Activated CD8-positive, alpha-beta memory T cell treated with anti-CD3 and anti-CD28 coated beads, Interleukin-2, amount 50 U/mL, for 24 hours (primary cell): ENCODE results near the gene UBA52.
"Not testable (repeated sequence)": the region's sequence is repeated elsewhere in the genome, so short reads cannot be mapped to it uniquely, and the experiment has no call there.

Source experiments
- DNase-seq: peaks from one replicate; pipeline ENCODE4 v3.0.0-alpha.2; 2020; ENCODE audit errors: extremely low read depth

Gene UBA52

DNA sequence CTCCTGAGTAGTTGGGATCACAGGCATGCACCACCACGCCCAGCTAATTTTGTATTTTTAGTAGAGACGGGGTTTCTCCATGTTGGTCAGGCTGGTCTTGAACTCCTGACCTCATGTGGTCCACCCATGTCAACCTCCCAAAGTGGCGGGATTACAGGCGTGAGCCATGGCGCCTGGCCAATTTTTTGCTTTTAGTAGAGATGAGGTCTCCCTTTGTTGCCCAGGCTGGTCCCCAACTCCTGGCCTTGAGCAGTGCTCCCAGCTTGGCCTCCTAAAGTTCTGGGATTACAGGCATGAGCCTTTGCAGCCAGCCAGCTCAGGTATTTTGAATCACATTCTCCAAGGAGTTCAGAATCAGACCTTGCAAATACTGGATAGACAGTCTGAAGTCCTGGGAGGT is 21.1 kb downstream of the UBA52 start:
- not testable (repeated sequence) for DNase-seq

DNA sequence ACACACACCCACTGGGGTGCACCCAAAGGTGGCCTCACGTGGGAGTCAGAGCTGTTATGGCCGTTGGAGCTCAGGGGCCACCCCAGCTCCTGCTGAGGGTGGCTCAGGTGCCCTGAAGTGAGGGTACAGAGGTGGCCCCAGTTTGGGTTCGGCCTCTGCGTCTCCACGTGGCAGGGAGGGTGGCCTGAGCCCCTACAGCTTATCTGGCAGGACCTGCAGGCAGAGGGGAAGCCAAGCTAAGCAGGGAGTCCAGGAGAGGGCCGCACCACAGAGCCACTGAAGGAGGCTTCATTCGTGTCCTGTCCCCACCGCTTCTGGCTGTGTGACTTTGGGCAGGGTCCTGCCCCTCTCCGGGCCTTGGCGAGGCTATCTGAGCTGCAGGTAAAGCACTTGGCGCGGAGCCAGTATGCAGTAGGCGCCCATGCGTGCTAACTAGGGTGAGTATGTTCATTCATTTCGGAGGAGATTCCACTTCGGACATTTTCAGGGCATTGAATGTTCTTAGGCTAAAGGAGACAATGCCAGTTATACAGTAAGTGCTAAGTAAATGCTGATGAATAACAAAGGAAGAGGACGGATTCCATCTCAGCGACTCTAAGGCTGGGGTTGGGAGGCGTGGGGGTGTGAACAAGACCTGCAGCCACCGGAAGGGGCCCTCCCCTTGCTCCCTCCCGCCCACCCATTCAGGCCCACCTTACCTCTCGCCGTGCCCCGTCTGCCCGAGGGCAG is 21.9 kb downstream of the UBA52 start:
- DNase-seq = no peak

DNA sequence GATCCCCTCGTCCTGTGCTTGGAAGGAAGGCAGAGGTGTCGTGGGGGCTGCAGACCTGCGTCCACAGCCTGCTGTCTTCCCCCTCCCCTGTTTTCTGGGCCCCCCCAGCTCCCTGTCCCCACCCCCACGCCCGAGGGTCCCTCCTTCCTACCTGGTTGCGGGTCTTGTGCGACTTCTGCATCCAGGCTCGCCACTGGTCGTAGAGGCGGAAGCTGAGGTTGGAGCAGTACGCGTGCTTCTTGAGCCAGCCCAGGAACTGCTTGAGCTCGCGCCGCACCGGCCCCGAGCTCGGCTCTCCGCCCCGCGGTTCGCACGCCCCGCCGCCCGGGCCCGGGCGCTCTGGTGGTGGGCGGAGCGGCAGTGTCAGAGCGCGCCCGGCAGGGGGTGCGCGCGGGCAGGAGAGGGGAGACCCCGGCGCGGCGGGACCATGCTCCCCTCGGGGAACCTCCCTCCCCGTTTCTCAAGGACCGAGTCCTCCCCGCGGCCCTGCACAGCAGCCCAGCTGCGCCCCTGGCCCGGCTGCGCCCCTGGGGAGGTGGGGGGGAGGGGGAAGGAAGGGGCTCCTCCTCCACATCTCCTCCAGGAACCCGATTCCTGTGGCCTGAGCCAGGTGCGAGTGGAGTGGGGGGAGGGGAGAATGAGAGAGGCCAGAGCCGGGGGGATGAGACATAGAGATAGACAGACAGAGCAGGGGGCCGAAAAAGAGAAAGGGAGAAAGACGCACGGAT is 22.6 kb downstream of the UBA52 start:
- DNase-seq = peak; percentile 29

DNA sequence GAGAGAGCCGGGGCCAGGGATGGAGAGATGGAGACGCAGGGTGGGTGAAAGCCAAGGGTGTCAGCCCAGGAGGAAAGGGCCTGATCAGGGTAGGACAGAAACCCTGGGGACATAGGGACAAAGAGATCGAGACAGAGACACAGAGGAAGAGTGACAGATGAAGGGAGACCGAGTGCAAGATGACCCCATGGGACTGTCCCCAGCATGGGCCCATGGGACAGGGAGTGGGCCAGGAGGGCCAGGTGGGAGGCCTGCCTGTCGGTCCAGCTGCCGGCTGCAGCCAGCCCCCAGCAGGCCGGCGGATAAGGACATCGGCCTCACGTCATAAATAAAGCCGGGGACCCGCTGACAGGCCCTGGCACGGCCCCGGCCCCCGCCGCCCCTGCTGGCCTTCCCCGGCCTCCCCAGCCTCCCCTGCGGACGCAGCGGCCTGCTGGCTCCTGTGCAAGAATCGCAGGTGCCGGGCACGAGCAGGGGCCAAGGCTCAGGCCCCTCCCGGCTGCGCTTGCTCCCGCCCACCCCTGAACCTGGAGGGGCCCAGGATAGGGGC is 23.2 kb downstream of the UBA52 start:
- no peak for DNase-seq

DNA sequence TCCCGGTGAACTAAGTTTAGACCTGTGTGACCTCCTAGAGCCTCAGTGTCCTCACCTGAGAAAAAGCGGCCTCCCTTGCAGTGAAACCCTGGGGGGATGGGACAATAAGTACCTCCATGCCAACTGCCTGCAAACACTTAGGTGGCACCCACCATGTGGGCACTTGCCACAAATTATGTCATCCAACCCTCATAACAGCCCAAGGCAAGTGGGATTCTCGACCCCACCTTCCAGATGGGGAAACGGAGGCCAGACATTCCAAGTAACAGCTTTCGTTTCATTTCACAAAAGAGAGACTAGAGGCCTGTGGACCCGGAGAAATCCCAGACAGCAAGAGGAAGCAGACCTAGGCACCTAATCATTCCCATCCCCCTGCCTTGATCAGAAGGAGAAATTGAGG is 23.8 kb downstream of the UBA52 start:
- DNase-seq = no peak

DNA sequence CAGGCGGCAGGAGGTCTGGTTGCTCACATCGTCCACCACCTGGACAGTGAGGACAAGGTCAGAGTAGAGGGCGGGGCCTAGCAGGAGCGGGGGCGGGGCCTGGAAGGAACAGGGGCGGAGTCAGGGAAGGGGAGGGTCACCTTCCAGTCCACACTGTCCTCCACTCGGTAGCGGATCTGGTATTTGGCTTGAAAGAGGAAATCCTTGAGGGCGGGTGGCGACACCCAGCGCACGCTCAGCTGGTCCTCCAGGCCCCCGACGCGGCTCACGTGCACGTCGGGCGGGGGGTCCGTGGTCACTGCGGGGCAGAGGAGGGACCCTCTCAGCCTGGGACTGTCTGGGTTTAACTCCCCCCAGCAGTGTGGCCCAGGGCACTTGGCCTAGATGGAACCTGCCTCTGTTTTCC is 25.1 kb downstream of the UBA52 start:
- DNase-seq = no peak

DNA sequence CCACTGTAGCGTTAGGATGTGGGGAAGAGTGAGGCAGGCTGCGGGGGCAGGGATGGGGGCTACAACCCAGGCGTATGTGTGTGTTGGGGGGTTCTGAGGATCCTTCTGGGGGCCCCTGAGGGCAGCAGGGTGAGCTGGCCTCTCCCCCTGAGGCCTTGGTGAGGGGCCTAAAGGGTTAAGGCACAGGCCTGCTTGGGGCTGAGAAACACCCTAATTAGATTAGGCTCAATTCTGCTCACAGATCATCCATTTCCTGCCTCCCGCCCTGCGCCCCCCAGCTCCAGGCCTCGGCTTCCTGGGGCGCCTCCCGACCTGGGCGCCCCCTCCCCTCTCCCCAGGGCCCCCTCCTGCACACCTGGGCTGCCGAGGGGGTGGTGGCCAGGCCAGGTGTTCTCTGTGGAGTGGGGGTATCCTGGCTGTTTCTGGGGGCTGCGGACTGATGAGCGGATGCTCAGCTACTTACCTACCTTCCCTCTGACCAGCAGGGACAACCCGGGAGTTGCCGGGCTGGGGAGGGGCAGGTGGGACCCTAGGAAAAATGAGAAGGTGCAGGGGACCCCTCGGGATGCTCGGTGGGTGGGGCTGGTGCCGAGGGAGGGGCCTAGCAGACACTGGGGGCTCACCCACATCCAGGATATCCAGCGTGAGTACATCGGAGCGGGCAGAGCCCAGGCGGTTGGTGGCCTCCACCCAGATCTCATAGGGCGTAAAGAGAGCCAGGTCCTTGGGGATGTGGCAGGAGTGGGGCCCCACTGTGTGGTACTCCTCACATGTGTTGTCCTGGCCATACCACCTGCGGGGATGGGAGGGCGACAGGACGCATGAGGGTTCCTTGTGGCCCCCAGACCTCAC is 26.4 kb downstream of the UBA52 start:
- DNase-seq = no peak

DNA sequence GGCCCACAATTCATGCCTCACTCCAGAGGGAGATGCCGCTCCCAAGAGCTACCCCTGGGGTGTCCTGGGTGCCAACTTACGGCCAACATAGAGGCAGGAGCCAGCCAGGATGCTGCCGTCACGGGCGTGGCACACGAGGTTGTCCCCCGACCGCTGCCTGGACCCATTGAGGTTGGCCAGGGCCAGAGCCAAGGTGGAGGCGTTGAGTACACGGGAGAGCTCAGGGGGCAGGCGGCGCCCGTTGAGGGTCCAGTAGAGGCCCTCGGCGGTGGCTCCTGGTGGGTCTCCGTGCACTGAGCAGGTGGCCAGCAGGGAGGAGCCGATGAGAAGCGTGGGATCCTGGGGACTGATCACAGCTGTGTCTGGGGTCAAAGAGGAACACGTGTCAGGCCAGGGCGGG is 27.8 kb downstream of the UBA52 start:
- DNase-seq = no peak

DNA sequence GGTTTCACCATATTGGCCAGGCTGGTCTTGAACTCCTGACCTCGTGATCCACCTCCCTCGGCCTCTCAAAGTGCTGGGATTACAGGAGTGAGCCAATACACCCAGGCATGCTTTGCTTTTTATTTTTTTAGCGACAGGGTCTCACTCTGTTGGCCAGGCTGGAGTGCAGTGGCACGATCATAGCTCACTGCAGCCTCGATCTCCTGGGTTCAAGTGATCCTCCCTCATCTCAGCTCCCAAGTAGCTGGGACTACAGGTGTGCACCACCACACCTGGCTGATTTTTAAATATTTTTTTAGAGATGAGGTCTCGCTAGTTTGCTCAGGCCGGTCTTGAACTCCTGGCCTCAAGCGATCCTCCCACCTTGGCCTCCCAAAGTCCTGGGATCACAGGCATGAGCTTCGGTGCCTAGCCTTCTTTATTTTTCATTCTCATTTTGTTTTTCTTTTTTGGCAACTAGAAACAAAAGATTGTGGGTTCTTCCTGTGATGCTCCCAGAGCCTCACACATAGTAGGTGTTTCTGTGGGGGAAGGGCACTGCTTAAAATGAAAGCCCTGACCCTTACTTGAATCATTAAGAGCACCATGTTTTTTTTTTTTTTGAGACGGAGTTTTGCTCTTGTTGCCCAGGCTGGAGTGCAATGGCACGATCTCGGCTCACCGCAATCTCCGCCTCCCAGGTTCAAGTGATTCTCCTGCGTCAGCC is 29.2 kb downstream of the UBA52 start:
- DNase-seq = not testable (repeated sequence)

DNA sequence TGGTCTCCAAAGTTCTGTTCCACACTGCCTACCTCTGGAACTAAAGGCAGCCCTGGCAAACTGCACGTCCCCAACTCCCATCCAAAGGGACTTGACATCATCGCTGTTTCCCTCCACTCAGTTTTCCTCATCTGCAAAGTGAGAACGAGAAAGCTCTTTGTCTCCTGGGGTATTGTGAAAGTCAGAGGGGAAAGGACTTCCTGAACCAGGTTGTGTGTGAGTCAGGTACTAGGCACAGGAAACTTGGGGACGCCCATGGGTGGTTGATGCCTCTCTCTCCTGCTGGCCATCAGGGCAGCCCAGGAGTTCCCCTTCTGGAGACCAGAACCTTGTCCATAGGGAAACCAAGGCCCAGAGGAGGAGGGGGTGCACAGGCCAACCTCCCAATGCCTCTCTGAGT is 30.2 kb downstream of the UBA52 start:
- no peak for DNase-seq

DNA sequence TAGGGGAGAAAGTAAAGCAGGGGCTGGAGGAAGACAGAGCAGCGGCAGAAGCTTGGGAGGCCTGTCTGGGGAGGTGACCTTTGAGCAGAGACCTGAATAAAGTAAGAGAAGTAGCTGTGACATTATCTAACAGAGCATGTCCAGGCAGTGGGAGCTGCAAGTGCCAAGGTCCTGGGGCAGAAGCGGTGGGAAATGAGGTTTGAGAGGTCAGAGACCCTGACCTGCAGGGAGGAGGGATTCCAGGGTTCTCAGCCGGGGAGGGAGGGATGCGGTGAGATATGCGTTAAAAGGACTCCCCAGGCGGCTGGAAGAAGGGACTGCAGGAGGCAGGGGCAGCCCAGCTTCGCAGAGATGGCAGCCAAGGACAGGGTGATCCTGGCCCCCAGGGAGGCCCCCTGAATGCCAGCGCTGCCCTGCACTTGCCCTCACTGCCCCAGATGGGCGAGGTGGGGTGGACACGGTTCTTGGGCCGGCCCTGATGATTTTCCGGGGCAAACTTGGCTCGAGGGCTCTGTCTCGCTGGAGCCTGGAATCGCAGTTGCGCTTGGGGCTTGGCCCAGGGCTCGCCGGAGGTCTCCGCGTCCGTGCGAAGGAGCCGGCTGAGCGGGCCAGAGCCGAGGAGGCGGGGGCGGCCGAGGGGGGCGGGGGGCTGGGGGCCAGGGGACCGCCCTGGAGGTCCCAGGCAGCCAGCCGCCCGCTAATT is 31.7 kb downstream of the UBA52 start:
- no peak for DNase-seq

DNA sequence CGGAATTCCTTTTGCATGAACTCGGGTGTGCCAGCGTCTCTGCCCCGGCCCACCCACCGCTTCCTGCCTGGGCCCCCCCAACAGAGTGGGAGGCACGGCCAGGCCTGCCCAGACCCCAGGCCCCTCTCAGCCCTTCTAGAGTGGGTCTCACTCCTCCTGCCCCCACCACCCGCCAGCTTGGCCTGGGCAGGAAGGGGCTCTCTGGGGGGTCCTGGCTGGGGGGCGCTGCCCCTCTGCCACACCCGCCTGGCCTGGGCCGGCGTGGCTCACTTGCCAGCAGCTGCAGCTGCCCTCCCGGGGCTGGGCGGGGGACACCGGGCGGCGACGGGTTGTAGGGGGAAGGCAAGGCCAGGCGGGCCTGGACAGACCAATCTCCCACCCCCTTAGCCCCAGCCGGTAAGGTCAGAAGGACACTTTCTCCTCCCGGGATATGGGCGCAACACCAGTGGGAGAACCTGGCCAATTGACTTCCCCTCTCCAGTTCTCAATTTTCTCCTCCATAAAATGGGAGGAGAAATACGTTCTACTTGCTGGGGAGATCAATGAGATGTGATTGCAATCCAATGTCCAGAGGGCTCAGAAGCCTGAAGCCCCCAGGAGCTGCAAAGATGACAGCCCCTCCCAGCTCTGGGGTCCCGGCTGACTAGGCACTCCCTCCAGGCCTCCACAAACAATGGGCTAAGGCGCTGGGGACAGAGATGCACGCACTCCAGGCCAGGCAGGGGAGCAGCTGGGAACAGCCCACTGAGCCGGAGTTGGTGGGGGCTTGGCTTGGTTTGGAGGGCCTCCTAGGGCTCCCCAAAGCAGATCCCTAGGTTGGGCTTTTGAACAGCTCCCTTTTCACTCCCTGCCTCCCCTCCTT is 32.5 kb downstream of the UBA52 start:
- DNase-seq = no peak

DNA sequence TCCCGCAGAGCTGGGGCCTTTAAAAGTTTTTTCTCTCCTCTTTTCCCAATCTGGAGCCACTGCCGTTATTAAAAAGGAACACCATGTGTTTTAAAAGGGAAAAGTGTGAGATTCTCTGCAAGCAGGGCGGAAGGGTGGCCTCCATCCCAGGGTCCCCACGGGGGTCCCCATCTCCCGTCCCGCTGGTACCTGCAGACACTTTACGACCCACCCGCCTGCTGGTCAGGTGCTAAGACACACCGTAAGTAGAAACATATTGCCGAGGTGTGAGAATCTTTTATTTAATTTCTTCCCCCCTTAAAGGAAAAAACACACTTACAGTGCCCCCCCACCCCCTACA is 33.1 kb downstream of the UBA52 start:
- DNase-seq = no peak

DNA sequence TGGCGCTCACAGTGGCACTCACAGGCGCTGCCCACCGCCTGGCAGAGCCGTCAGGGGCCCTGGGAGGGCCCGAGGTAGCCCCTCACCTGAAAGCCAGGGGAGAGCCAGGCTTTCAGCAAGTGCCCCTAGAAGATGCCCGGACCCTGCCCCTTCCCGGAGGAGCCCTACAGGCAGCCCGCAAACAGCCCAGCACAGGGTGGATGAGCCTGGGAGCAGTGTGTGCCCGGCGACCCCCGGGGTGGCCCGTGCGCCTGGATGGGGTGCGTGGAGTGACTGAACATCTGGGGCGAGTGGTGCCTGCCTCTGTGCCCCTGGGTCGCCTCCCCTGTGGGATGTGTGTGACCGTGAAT is 33.5 kb downstream of the UBA52 start:
- DNase-seq = no peak

DNA sequence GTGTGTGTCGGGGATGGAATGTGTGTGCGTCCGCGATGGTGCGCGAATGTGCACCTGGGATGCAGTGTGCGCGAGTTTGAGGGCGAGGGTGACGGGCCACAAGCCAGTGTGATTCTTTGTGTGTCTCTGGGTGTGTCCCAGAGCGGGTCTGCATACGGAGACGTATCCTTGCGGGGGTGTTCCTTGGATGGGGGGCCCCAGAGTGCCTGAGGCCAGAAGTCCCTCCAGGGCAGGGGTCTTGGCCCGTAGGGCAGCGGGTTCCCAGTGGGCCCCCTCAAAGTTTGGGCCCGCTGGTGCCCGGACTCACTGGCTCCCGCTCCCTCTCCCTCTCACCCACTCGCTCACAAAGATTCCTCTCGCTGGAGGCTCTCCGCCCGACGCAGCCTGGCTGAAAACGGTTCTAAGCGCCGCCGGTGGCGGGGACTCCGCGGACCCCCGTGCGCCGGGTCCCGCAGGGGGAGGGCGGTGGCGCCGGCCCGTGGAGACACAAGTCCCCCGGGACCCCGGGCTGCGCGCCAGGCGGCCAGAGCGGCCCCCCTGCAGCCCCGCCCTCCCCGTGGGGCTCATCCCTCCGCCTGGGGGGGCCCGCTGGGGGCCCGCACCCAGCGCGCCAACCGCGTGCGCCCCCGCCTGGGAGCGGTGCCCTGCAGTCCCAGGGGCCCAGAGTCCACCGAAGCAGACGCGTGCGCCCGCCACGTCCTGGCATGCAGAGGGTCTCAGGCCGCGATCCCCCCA is 34.1 kb downstream of the UBA52 start:
- no peak for DNase-seq

DNA sequence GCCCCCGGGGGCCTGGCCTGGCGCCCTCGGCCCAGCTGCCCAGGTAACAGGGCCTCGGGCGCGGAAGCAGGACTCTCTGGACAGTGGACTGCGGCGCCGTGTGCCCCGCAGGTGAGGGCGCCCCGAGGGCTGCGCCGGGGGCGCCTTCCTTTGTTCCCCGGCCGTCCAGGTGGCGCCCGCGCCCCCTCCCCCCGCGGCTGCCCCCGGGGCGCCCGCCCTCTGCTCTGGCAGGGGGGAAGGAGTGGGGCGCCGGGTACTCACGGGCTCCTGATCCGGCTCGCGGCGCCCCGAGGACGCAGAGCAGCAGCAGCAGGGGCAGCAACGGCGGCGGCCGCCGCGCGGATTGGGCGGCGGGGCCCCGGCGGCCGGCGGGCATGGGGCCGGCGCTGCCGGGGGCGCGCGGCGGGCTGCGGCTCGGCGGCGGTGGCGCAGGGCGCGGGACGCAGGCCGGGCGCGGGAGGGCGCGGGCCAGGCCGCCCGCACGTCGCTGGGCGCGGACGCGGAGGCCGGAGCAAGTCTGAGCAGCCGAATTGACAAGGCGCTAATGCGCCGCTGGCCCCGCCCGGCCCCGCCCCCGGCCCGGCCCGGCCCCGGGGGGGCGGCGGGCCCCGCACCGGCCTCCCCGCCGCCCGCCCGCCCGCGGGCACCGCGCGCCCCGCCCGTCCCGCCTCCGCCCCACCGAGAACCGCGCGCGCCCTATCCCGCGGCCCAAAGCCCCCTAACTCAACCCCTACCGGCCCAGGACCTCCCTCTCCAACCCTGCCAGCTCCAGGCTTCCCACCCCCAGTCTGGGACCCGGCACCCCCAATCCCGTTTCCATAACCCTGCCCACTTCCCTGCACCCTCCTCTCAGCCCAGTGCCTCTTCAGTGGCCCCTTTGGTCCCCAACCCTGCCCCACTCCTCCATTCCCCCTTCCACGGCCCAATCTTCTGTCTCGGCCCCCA is 34.9 kb downstream of the UBA52 start, which contains the start of gene CRLF1:
Gene CRLF1 (minus strand): TSS at position 519 of the 945 bp plus-strand sequence. CDS start 143 bp downstream, at position 376.
- DNase-seq = no peak

DNA sequence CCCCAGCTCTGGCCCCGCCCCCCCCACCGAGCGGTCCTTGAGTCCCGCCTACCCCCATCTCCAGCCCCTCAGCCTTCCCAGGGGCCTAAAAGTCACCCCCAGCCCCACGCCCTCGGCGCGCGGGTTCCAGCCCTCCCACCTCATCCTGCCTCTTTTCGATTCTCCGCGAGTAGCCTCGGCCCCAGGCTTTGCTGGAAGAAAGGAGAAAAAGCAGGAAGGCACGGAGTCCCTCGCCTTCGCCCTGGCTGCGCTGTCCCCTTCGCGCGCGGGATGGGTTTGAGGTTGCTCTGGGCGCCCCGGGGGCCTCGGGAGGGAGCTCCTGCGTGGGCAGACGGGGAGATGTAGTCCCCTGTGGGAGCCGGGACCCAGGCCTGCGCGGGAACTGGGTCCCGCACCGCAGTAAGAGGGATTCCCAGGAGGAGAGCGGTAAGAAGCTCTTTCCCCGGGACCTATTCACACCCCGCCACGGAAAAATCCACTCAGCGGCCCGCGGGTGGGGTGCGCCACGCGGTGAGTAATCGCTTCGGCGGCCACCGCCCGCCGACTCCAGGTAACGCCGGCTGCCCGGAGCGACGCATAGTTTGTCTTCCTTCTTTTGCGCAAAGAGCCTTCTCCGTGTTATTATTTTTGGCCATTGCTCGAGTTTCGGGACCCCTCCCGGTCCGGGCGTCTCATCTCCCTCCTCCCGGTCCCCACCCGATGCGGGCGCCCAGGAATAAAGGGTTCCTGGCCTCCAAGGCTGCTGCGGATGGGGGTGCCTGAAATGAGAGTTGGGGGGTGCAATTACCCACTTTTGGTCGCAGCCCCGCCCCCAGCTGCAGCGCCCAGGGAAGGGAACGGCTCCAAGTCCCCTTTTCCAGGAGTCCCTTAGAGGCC is 35.8 kb downstream of the UBA52 start:
- no peak for DNase-seq
